HG03159 (cell line): ENCODE results near the gene ENAM.
"Not testable (repeated sequence)": the region's sequence is repeated elsewhere in the genome, so short reads cannot be mapped to it uniquely, and the experiment has no call there.

Experiments used
- ATAC-seq: cut with Tn5 transposase; IDR thresholded peaks from one replicate; pipeline ENCODE4 v1.9.1; 2021; ENCODE audit warnings: mild to moderate bottlenecking, moderate library complexity; ENCODE audit not compliant: unreplicated experiment

The ENAM gene

DNA sequence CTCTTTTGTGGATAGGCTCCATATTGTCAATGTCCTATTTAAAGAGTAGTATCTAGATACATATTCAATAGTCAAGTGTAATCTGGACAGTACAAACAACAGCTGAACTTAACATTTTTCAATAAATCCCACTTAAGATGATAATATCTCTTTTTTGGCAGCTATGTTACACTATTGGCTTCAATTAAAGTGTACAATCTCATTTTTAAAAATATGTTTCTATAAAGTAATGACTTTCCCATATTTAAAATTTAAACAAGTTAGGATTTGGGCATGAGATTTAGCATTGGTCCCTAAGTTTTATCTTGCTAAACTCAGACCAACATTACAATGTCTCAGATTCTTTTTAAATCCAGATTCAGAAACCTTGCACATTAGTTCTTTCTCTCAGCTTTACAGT is 45.6 kb downstream of the ENAM start:
- no peak for ATAC-seq

- ATAC-seq = no peak
Measured at GRCh38 chr4:70674731-70675130, 46.2 kb downstream of the ENAM start.

DNA sequence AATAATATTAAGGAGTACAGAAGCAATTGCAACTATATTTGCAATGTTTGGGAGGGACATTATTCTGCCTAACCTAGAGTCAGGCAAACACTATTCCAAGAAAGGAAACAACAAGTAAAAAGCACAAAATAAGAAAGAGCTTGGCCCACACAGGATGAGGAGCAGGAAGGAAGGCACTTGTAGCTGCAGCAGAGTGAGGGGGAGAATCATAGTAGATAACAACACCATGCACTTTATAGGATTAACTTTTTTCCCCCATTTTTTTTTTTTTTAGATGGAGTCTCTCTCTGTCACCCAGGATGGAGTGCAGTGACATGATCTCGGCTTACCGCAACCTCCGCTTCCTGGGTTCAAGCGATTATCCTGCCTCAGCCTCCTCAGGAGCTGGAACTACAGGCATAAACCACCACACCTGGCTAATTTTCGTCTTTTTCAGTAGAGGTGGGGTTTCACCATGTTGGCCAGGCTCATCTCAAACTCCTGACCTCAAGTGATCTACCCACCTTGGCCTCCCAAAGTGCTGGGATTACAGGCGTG is 48.1 kb downstream of the ENAM start:
- ATAC-seq = no peak

DNA sequence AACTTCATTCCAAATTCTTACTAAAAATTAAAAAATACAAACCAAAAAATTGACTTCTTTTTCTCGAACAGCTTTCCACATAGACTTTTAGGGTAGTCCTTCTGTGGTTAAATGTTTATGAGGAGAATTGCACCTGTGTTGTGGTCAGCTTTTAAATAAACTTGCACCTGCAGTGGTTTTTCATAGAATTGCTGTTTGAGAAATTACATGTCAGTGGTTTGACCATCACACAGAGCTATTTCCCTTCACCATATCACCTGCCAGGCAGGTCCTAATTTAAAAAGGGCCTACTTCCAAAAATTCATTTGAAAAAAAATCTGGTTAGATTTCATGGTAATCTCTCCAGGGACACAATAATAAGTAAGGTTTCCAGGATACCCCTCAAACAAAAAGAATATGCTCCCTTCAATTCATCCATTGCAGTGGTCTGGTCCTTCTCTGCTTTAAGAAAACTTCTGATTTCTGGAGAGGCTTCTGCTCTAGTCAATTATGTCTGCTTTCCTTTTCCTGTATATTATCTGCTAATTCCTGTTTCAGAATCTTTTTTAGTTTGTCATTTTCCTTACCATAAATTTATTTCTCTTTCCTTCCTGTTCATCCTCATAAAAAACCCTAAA is 49.9 kb downstream of the ENAM start:
- ATAC-seq = peak; percentile 67

DNA sequence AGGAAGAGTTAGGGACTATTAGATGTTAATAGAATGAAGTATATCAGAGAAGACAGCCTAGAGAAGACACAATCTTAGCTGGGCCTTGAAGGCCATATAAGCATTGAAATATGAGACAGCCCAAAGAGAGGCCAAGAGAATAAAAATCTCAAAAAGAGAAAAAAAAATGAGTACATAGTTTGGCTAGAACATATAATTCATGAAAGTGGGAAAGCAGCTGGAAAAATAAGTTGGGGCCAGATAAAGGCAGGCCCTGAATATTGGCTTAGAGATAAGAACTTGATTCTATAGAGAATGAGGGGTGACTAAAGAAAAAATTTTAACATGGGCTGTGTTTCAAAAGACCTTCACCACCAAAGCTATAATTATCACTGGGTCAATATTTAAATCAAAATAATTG is 52.4 kb downstream of the ENAM start:
- no peak for ATAC-seq

DNA sequence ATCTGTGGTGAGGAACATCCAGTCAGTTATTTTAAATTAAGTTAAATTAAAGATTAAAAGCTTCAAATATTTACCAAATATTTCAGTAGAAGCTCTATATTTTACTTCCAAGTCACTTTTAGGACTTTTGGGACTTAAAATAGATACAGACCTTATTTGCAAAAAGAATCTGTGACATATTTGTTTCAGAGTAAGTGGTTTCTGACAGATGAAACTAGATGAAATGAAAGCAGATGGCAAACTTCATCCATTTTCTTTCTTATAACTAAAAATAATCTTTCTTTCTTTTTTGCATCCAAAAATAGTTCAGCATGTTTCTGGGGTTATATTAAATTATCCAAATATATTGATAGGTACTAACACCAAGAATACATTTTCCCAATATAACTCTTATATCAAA is 53.2 kb downstream of the ENAM start:
- peak; percentile 45 for ATAC-seq

GRCh38 chr4:70682142-70682541 is 53.6 kb downstream of the ENAM start:
- not testable (repeated sequence) for ATAC-seq

DNA sequence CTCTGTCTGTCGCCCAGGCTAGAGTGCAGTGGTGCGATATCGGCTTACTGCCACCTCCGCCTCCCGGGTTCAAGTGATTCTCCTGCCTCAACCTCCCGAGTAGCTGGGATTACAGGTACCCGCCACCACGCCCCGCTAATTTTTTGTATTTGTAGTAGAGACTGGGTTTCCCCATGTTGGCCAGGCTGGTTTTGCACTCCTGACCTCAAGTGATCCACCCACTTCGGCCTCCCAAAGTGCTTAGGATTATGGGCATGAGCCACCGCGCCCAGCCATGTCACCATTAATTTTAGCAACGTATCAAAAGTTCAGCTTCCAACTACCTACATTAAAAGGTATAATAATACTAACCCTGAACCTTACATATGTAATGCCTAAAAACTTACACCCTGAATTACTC is 58.8 kb downstream of the ENAM start:
- peak; percentile 4 for ATAC-seq

DNA sequence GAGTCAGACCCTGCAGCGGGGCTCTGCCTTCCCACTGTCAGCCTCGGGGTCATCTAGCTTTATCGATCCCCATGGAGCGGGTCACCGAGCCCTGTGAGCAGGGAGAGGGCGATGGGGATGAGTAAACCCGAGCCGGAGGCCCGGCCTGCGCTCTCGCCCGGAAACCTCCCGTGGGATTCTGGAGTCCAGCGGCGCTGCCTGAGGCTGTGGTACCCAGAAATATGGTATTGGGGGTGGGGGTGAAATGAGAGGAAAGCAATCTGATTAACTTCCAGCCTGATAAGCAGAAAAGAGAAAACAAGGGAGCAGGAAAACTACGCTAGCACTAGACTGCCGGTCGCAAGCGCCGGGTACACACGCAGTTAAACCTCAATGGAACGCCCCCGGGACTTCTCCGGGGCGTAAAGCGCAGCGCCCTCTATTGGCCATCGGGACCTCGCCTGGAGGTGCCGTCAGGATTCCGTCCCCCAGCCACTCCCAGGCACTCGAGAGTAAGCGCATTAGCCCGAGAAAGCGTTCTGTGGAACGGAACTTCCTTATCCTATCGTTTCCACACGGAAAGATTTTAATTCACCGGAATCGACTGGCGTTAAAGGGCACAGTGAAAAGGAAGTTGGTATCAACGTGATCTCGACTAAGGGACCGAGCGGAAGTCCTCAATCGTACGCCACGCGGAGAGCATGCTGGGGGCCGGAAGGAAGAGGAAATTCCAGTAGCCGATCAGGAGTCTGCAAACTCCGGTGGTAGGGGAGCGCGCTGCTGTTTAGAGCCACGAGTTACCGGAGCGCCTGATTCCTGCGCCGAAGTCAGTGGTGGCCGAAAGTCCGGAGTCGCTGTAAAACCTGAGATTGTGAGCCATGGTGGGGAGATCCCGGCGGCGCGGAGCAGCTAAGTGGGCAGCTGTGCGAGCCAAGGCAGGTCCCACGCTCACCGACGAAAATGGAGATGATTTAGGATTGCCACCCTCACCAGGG is 59.6 kb downstream of the ENAM start, which contains the start of gene UTP3:
UTP3 (plus strand) TSS at position 712 of the 974 bp plus-strand sequence; CDS start at position 858, 146 bp downstream.
- peak; percentile 92 for ATAC-seq

GRCh38 chr4:70688795-70689231 is 60.3 kb downstream of the ENAM start:
- ATAC-seq = peak; percentile 7

DNA sequence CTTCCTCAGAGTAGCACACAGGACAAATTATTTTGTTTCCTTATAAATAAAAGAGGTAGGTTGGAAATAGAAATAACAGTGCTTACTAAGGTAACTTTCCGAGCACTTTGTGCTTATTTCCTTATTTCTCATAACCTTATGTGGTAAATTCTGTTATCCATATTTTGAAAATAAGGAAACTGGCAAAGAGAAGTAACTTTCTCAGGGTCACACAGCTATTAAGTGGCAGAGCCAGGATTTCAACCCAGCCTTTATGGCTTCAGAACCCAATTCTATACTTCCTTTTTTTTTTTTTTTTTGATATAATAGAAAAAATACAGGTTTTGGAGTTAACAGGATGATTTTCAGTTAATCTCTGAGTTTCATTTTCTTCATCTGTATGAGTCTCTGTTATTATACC is 63.1 kb downstream of the ENAM start:
- no peak for ATAC-seq

DNA sequence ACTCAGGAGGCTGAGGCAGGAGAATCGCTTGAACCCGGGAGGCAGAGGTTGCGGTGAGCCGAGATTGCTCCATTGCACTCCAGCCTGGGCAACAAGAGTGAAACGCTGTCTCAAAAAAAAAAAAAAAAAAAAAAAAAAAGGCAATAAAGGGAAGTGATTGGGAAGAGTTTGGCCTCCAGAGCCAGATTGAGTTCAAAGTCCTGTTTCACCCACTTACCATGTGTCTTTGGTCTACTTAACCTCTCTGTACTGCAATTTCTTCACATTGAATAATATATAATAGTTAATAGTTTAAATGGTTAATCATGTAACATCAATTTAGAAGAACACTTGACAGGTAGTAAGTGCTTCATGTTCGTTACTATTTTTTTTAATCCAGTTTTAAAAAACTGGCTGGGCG is 66.1 kb downstream of the ENAM start:
- ATAC-seq = not testable (repeated sequence)
